GM18505 (cell line): Measurements from ENCODE around the gene SSRP1.

Source experiments
- ATAC-seq: cut with Tn5 transposase; IDR thresholded peaks from one replicate; pipeline ENCODE4 v1.9.1; 2021; ENCODE audit not compliant: unreplicated experiment
- POLR2A ChIP-seq: IDR thresholded peaks from 4 replicates; pipeline ENCODE4 v1.6.1; 2011; ENCODE audit warnings: borderline replicate concordance; ENCODE audit not compliant: insufficient read depth, insufficient read length; ENCODE audit errors: extremely low read depth

SSRP1 gene

GRCh38 chr11:57356268-57356667 is 20.6 kb upstream of the SSRP1 start:
- ATAC-seq = no peak
- TF ChIP-seq POLR2A = no peak

GRCh38 chr11:57354699-57355098 is 19.0 kb upstream of the SSRP1 start:
- no peak for ATAC-seq
- TF ChIP-seq POLR2A = no peak

GRCh38 chr11:57353852-57354251 is 18.2 kb upstream of the SSRP1 start:
- no peak for TF ChIP-seq POLR2A
- no peak for ATAC-seq

- no peak for TF ChIP-seq POLR2A
- no peak for ATAC-seq
These were observed 17.8 kb upstream of the SSRP1 start for GRCh38 chr11:57353446-57353845.

- ATAC-seq = no peak
- no peak for TF ChIP-seq POLR2A
These were observed 17.3 kb upstream of the SSRP1 start for GRCh38 chr11:57353036-57353435.

GRCh38 chr11:57349491-57350274 is 14.0 kb upstream of the SSRP1 start:
- TF ChIP-seq POLR2A = no peak
- ATAC-seq = no peak

- no peak for ATAC-seq
- TF ChIP-seq POLR2A = no peak
These were observed 13.1 kb upstream of the SSRP1 start for GRCh38 chr11:57348636-57349313.

- TF ChIP-seq POLR2A = no peak
- no peak for ATAC-seq
These were observed 12.4 kb upstream of the SSRP1 start for GRCh38 chr11:57348052-57348451.

GRCh38 chr11:57347336-57347735 is 11.6 kb upstream of the SSRP1 start:
- no peak for TF ChIP-seq POLR2A
- ATAC-seq = no peak

- ATAC-seq = peak; percentile 60
- TF ChIP-seq POLR2A = no peak
These were observed 10.0 kb upstream of the SSRP1 start for GRCh38 chr11:57345555-57346211.

GRCh38 chr11:57344826-57345225 is 9.1 kb upstream of the SSRP1 start:
- TF ChIP-seq POLR2A = no peak
- no peak for ATAC-seq

GRCh38 chr11:57343825-57344224 is 8.1 kb upstream of the SSRP1 start:
- ATAC-seq = no peak
- TF ChIP-seq POLR2A = no peak

GRCh38 chr11:57342702-57343101 is 7.0 kb upstream of the SSRP1 start:
- no peak for ATAC-seq

More at GRCh38 chr11:57342702-57343101, 7.0 kb upstream of the SSRP1 start:
- TF ChIP-seq POLR2A = no peak
